ENCODE results near the gene SOCS3. TPM values are rescaled to one million over a fixed set of nuclear protein-coding genes. Genes with fewer than 3 reads are reported as not detected.

Gene SOCS3
- total and polyA plus RNA-seq, 10 of the 15 experiments (the other 5 are each of a cell fraction or from before 2014, with no cell fraction given) = 0.05 to 3.9 (median 1.0) TPM

DNA sequence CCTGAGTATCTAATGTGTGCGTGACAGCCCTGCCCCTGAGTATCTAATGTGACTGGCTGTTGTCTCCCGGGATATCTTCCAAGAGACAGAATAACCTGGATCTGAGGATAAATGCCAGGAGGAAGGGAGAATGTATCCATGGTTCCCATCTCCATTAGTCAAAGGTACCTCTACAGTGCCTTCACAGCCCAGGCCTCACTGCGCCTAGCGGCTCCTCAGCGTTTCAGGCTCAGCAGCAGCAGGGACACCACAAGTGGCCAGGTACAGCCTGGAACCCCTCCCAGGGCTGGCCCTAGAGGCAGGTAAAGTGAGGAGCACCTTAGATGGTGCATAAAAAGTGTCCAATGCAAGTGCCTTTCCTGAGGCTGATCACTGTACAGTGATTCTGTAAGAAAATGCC lies 32.0 kb downstream of the SOCS3 start:
- Histone ChIP-seq H3K4me2 (ENCODE audit: control insufficient read depth, insufficient read depth) (no peak overlapping the region), H3K27me3 (replicated peaks in 1 of 2; ENCODE audit: control insufficient read depth in 2 of 2, insufficient read depth in 2 of 2, low read length in 1 of 2) (no peaks in the 10 kb centered on the region), H4K20me1 (ENCODE audit: control insufficient read depth, insufficient read depth) (no peaks in the 10 kb centered on the region), H3K4me3 (no peak overlapping the region), H3K79me2 (ENCODE audit: control insufficient read depth, insufficient read depth, low read length) (no peaks in the 10 kb centered on the region), H3K9ac (ENCODE audit: control insufficient read depth, insufficient read depth, low read length) (no peak overlapping the region), H2AFZ (ENCODE audit: control insufficient read depth, low read depth, low read length) (no peak overlapping the region), H3K4me1 (ENCODE audit: control insufficient read depth, insufficient read depth, low read length) (peaks cover 10% of the 10 kb centered on the region), H3K36me3 (ENCODE audit: control insufficient read depth in 2 of 2, insufficient read depth in 2 of 2, low read length in 1 of 2) (no peaks in the 10 kb centered on the region), H3K27ac (ENCODE audit: control insufficient read depth, insufficient read depth) (no peak overlapping the region), H3K9me3 (replicated peaks; ENCODE audit: control insufficient read depth, insufficient read depth, low read length) (no peaks in the 10 kb centered on the region)
- WGBS (ENCODE audit: insufficient coverage, insufficient replicate concordance, low lambda C conversion rate, missing lambda C conversion rate) = 64% methylated on average over 5 of the region's 5 CpGs
- ChIA-PET RAD21 (ENCODE audit: unreplicated experiment) (no interaction called here), SMC1A (ENCODE audit: uncharacterized antibody, unreplicated experiment) (no interaction called here), CTCF (no interaction called here), POLR2A (no interaction called here)
- FAIRE-seq = no peak
- in situ Hi-C loops (cut with MboI) = no loop called here
- intact Hi-C loops (cut with micrococcal nuclease; ENCODE audit: unreplicated experiment) = no loop called here
- ATAC-seq = no peak
- no TSS peak for BruUV-seq (replicated peaks)
- DNase-seq (ENCODE audit: low read depth, low spot score) = no peak
- TF ChIP-seq RFX5 (IDR thresholded peaks at IDR 0.05; ENCODE audit: low read depth, low read length) (no peak), NR2F1 (conservative IDR thresholded peaks at IDR 0.05) (no peak), HDAC2 (IDR thresholded peaks at IDR 0.05) (no peak), ZNF274 (IDR thresholded peaks at IDR 0.05; ENCODE audit: insufficient read depth, insufficient read length) (no peak), TCF7 (IDR thresholded peaks at IDR 0.05; ENCODE audit: borderline replicate concordance) (no peak), SREBF2 (IDR thresholded peaks at IDR 0.05; ENCODE audit: low read length) (no peak), ESRRA (IDR thresholded peaks at IDR 0.05; ENCODE audit: low read length) (no peak), RB1 (IDR thresholded peaks at IDR 0.05; ENCODE audit: borderline replicate concordance) (no peak), YBX1 (IDR thresholded peaks at IDR 0.05) (no peak), KLF5 (IDR thresholded peaks at IDR 0.05; ENCODE audit: partially characterized antibody) (no peak), FOXM1 (IDR thresholded peaks at IDR 0.05; ENCODE audit: low read depth, low read length) (no peak), ZBTB11 (CRISPR knock-in tag; IDR thresholded peaks at IDR 0.05) (no peak), IRF5 (IDR thresholded peaks at IDR 0.05; ENCODE audit: borderline replicate concordance) (no peak), BCL11A (IDR thresholded peaks at IDR 0.05; ENCODE audit: low read depth, low read length) (no peak)
- TF ChIP-seq, protein P1, sequence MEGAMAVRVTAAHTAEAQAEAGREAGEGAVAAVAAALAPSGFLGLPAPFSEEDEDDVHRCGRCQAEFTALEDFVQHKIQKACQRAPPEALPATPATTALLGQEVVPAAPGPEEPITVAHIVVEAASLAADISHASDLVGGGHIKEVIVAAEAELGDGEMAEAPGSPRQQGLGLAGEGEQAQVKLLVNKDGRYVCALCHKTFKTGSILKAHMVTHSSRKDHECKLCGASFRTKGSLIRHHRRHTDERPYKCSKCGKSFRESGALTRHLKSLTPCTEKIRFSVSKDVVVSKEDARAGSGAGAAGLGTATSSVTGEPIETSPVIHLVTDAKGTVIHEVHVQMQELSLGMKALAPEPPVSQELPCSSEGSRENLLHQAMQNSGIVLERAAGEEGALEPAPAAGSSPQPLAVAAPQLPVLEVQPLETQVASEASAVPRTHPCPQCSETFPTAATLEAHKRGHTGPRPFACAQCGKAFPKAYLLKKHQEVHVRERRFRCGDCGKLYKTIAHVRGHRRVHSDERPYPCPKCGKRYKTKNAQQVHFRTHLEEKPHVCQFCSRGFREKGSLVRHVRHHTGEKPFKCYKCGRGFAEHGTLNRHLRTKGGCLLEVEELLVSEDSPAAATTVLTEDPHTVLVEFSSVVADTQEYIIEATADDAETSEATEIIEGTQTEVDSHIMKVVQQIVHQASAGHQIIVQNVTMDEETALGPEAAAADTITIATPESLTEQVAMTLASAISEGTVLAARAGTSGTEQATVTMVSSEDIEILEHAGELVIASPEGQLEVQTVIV (IDR thresholded peaks at IDR 0.05; ENCODE audit: borderline replicate concordance, partially characterized antibody) = no peak
- TF ChIP-seq, protein P2, sequence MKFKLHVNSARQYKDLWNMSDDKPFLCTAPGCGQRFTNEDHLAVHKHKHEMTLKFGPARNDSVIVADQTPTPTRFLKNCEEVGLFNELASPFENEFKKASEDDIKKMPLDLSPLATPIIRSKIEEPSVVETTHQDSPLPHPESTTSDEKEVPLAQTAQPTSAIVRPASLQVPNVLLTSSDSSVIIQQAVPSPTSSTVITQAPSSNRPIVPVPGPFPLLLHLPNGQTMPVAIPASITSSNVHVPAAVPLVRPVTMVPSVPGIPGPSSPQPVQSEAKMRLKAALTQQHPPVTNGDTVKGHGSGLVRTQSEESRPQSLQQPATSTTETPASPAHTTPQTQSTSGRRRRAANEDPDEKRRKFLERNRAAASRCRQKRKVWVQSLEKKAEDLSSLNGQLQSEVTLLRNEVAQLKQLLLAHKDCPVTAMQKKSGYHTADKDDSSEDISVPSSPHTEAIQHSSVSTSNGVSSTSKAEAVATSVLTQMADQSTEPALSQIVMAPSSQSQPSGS (IDR thresholded peaks at IDR 0.05; ENCODE audit: low read length) = no peak
- TF ChIP-seq, protein P3, sequence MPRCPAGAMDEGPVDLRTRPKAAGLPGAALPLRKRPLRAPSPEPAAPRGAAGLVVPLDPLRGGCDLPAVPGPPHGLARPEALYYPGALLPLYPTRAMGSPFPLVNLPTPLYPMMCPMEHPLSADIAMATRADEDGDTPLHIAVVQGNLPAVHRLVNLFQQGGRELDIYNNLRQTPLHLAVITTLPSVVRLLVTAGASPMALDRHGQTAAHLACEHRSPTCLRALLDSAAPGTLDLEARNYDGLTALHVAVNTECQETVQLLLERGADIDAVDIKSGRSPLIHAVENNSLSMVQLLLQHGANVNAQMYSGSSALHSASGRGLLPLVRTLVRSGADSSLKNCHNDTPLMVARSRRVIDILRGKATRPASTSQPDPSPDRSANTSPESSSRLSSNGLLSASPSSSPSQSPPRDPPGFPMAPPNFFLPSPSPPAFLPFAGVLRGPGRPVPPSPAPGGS (IDR thresholded peaks at IDR 0.05; ENCODE audit: borderline replicate concordance, insufficient read depth, low read depth, low read length, poor library complexity, severe bottlenecking) = no peak
